ENCODE measurements around the gene COL4A1.

The COL4A1 gene

GRCh38 chr13:110306960-110307766 lies at the start of gene COL4A1, which contains the start of gene COL4A2:
Gene COL4A1 (minus strand): TSS chr13:110307157. CDS start chr13:110307027, 130 bp downstream.
Gene COL4A2 (plus strand): TSS chr13:110307284. CDS start chr13:110307904, 620 bp downstream.
- DNase-seq, result no peak

GRCh38 chr13:110356362-110356761 lies 49.4 kb upstream of the COL4A1 start:
- DNase-seq, result no peak

- no peak for DNase-seq
Observed at GRCh38 chr13:110354715-110355473, 47.9 kb upstream of the COL4A1 start.

GRCh38 chr13:110354123-110354627 lies 47.2 kb upstream of the COL4A1 start:
- DNase-seq, result no peak

- no peak for DNase-seq
Observed at GRCh38 chr13:110353339-110353977, 46.5 kb upstream of the COL4A1 start.

GRCh38 chr13:110352735-110353134 lies 45.8 kb upstream of the COL4A1 start:
- DNase-seq, result no peak

- DNase-seq, result no peak
Observed at GRCh38 chr13:110351636-110352420, 44.9 kb upstream of the COL4A1 start.

GRCh38 chr13:110350509-110350908 lies 43.6 kb upstream of the COL4A1 start:
- DNase-seq, result no peak

- no peak for DNase-seq
Observed at GRCh38 chr13:110350049-110350448, 43.1 kb upstream of the COL4A1 start.

- no peak for DNase-seq
Observed at GRCh38 chr13:110349239-110349638, 42.3 kb upstream of the COL4A1 start.

GRCh38 chr13:110348309-110349105 lies 41.5 kb upstream of the COL4A1 start:
- no peak for DNase-seq

- no peak for DNase-seq
Observed at GRCh38 chr13:110347535-110348308, 40.8 kb upstream of the COL4A1 start.

GRCh38 chr13:110347088-110347487 lies 40.1 kb upstream of the COL4A1 start:
- no peak for DNase-seq

GRCh38 chr13:110346661-110347067 lies 39.7 kb upstream of the COL4A1 start:
- DNase-seq, result no peak

GRCh38 chr13:110345701-110346100 lies 38.7 kb upstream of the COL4A1 start:
- DNase-seq, result no peak

GRCh38 chr13:110345266-110345665 lies 38.3 kb upstream of the COL4A1 start:
- DNase-seq, result no peak

- DNase-seq, result no peak
Observed at GRCh38 chr13:110344320-110344719, 37.4 kb upstream of the COL4A1 start.

- DNase-seq, result no peak
Observed at GRCh38 chr13:110343241-110343865, 36.4 kb upstream of the COL4A1 start.

GRCh38 chr13:110342474-110342873 lies 35.5 kb upstream of the COL4A1 start:
- no peak for DNase-seq

Data from SIG-M5 (cell line).